Endometrium (tissue), 2 donors: Measurements from ENCODE around the gene ATP8B1.

Experiments used
- FAIRE-seq: peaks from 2 replicates; lab custom pipeline; 2012; peaks lifted over from hg19 to GRCh38; lab: Jason Lieb, UNC
- donor health status: control.
- donor health status: control.

The ATP8B1 gene

GRCh38 chr18:57792631-57793301, 10.3 kb downstream of the ATP8B1 start:
- no peak for FAIRE-seq

- FAIRE-seq, result no peak
Measured at GRCh38 chr18:57791911-57792310, 11.2 kb downstream of the ATP8B1 start.

GRCh38 chr18:57791192-57791591, 11.9 kb downstream of the ATP8B1 start:
- FAIRE-seq, result no peak

GRCh38 chr18:57790316-57790715, 12.8 kb downstream of the ATP8B1 start:
- FAIRE-seq, result no peak

DNA sequence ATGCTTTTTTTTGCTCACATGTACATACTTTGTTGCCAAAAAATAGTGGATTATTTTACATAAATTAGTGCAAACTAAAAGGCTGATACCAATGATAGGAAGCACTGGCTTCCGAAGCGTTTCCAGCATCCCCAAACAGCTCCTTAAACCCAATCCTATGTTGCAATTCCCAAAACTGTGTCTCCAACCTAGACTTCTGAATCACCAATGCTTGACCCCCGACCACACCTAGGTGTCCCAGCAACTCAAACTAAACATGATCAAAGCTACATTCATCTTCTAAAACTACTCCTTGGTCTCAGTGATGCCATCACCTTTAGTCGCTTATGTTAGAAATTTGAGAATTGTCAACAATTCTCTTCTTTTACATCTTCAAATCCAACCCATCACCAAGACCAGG, 13.4 kb downstream of the ATP8B1 start:
- FAIRE-seq, result no peak

GRCh38 chr18:57789090-57789489, 14.0 kb downstream of the ATP8B1 start:
- no peak for FAIRE-seq

GRCh38 chr18:57787068-57787685, 15.9 kb downstream of the ATP8B1 start:
- no peak for FAIRE-seq

- no peak for FAIRE-seq
Measured at GRCh38 chr18:57785751-57786437, 17.2 kb downstream of the ATP8B1 start.

GRCh38 chr18:57784801-57785114, 18.4 kb downstream of the ATP8B1 start:
- FAIRE-seq, result no peak

GRCh38 chr18:57784034-57784800, 18.9 kb downstream of the ATP8B1 start:
- no peak for FAIRE-seq

DNA sequence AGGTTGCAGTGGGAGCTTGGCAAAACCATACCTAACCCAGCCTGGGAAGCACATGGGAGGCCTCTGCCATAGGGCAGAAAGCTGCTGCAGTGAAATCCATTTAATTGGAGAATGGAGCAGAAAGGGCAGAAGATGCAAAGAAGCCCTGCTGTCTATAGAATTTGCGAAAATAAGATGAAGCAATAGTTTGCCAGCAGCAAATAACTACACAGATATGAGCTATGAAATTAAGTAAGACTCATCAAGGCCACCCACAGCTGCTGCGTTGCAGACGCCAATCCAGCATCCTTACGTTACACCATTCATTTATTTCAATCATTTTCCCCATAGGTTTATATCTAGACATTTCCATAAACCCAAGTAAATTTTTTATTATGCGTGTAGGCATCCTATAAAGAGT, 21.1 kb downstream of the ATP8B1 start:
- FAIRE-seq, result no peak

DNA sequence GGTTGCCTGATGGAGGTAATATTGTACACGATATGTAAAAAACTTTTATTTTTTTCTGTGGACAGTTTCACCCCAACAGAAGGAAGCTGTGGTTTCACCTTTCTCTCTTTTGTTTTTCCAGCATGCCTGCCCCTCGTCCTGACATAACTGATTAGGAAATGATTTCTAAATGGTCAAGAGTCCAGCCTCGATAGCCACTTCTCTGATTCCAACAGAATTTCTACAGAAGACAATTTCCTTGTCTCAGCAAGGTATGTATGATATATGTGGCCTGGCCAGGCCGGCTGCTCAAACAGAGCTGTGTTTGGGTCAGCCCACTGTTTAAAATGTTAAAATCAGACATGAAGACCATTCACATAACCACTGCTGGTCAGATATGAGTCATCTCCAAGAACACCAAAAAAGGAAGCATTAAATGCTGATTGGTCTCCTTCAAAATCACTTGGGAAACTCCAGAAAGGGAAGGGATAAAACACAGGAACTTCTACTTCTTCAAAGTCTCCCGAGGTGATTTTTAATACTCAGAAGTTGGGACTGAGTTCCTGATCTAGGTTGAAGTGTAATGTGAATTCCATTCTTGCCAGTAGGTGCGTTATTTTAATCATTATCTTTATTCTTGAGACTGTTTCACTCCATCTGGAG, 22.3 kb downstream of the ATP8B1 start:
- no peak for FAIRE-seq

DNA sequence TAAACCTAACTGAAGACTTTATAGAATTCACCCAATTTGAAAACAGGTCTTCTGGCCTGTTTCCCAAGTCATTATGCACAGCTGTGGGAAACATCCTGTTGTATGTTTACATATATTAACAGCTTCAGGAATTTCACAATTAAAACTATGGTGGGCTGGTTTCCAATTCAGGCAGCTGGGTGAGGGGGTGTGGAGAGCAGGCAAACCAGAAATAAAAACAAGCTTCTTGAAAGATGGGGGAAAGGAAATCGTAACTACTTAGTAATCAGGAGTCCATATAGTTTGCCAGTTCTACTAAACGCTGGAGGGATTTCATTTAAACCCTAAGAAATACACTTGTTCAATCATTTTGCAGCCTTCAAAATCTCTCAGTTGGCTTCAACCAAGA, 22.8 kb downstream of the ATP8B1 start:
- peak; percentile 96 for FAIRE-seq

- FAIRE-seq, result no peak
Measured at GRCh38 chr18:57776767-57777166, 26.3 kb downstream of the ATP8B1 start.

GRCh38 chr18:57776354-57776753, 26.8 kb downstream of the ATP8B1 start:
- no peak for FAIRE-seq

GRCh38 chr18:57775937-57776336, 27.2 kb downstream of the ATP8B1 start:
- no peak for FAIRE-seq

DNA sequence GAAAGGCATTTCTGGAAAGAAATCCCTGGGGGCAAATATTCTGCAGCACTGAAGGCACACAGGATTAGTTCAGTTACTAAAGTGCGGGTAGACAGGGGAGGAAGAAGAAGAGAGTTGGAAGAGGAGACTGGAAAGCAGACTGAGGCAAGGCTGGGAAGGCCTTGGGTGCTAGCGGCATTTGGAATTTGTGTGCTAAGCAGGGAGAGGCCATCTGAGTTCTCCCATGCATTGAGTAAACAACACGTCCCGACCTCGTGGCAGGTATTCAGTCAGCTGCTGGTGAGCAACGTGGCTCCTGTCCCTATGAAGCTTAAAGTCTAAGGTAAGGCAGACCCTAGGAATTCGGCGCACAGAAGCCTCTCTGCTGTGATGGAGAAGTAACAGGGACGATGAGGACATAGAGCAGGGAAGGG, 30.7 kb downstream of the ATP8B1 start:
- no peak for FAIRE-seq

GRCh38 chr18:57771626-57772025, 31.5 kb downstream of the ATP8B1 start:
- no peak for FAIRE-seq

GRCh38 chr18:57771193-57771592, 31.9 kb downstream of the ATP8B1 start:
- FAIRE-seq, result no peak

- FAIRE-seq, result no peak
Measured at GRCh38 chr18:57768537-57769326, 34.4 kb downstream of the ATP8B1 start.

DNA sequence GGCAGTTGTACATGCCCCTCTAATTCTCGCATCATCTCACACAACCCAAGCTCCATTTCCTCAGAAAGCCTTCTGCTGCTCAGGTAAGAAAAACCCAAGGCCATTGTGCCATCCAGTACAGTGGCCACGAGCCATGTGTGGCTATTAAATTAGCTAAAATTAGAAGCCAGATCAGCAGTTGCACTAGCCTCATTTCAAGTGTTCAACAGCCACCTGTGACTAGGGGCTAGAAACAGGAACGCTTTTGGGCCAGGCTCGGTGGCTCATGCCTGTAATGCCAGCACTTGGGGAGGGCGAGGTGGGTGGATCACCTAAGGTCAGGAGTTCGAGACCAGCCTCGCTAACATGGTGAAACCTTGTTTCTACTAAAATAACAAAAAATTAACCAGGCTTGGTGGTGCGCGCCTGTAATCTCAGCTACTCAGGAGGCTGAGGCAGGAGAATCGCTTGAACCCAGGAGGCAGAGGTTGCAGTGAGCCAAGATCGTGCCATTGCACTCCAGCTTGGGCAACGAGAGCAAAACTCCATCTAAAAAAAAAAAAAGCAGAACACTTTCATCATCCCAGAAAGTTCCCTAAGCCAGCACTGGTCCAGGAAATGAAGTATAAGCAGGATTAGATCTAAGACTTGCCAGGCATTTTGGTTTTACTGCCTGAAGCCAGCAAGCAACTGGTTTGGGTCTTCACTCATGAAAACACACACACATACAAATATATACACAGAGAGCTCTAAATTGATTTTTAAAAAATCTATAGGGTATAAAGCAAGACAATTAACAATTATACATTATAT, 35.7 kb downstream of the ATP8B1 start:
- FAIRE-seq, result no peak
